GM12873 (cell line): Measurements from ENCODE around the gene APOOL.
A peak's percentile ranks its signal among the peaks of the same experiment; 100 is the strongest.

Experiments used
- TF ChIP-seq, protein P1 (sequence below): IDR thresholded peaks from 2 replicates; pipeline ENCODE4 v1.5.1; 2012; ENCODE audit warnings: low read depth, mild to moderate bottlenecking, moderate library complexity, low read length, control low read depth; ENCODE audit not compliant: insufficient read depth; ENCODE audit errors: missing control alignments

APOOL gene

DNA sequence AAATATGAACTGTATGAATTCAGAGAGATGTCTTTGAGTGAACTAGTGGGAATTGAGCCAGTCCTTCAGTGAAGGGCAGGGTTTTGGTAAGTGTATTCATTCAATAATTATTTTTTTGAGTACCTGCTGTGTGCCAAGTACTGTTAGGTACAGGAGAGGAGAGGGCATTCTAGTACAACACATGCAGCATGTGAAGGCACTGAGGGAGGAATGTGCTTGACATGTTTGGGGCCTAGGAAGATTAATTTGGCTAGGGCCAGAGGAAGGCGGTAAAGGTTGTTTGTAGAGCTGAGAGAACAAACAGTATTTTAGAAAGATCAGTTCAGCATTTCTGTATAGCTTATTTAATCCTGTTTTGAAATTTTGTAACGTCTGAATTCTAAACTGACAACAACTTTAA, 27.8 kb downstream of the APOOL start:
- TF ChIP-seq, protein P1, sequence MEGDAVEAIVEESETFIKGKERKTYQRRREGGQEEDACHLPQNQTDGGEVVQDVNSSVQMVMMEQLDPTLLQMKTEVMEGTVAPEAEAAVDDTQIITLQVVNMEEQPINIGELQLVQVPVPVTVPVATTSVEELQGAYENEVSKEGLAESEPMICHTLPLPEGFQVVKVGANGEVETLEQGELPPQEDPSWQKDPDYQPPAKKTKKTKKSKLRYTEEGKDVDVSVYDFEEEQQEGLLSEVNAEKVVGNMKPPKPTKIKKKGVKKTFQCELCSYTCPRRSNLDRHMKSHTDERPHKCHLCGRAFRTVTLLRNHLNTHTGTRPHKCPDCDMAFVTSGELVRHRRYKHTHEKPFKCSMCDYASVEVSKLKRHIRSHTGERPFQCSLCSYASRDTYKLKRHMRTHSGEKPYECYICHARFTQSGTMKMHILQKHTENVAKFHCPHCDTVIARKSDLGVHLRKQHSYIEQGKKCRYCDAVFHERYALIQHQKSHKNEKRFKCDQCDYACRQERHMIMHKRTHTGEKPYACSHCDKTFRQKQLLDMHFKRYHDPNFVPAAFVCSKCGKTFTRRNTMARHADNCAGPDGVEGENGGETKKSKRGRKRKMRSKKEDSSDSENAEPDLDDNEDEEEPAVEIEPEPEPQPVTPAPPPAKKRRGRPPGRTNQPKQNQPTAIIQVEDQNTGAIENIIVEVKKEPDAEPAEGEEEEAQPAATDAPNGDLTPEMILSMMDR: no peak

DNA sequence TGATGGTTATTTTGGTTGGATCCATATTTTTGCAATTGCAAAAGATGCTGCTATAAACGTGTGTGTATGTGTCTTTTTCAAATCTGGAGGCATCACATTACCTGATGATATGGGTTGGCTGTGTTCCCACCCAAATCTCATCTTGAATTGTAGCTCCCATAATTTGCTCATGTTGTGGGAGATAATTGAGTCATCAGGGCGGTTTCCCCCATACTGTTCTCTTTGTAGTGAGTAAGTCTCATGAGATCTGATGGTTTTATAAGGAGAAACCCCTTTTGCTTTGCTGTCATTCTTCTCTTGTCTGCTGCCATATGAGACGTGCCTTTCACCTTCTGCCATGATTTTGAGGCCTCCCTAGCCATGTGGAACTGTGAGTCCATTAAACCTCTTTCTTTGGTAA, 33.4 kb downstream of the APOOL start:
- TF ChIP-seq, protein P1: no peak

DNA sequence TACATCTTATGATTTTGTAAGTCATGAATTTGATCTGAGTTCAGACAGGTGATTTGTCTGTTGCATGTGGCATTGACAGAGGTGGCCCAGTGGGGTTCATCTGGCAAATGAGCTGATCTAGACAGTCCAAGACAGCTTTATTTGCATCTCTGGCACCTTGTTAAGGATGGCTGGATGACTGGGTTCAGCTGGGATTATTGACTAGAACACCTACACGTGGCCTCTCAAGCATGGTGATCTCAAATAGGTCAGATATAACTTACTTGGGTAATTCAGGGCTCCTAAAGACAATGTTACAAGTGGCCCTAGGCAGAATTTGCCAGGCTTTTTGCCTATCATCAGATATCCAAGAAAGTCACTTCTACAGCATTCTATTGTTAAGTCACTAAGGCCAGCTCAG, 48.0 kb downstream of the APOOL start:
- TF ChIP-seq, protein P1: no peak

DNA sequence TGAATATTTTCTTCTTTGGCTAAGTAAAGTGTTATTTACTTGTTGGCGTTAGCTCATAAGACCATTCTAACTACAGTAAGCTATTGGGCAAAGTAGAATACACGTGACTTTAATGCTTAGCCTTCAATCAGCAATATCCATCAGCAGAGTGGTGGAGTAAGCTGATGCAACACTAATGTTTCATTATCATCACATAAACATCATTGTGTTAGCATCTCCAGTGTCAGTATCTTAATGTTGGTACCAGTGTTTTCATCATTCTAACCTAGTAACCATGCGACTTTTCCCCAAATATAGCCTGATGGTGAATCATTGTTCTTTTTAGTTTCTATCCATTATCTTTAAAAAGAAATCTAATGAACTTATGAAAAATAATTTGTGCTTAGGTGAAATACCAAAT, 48.5 kb downstream of the APOOL start:
- TF ChIP-seq, protein P1: no peak

DNA sequence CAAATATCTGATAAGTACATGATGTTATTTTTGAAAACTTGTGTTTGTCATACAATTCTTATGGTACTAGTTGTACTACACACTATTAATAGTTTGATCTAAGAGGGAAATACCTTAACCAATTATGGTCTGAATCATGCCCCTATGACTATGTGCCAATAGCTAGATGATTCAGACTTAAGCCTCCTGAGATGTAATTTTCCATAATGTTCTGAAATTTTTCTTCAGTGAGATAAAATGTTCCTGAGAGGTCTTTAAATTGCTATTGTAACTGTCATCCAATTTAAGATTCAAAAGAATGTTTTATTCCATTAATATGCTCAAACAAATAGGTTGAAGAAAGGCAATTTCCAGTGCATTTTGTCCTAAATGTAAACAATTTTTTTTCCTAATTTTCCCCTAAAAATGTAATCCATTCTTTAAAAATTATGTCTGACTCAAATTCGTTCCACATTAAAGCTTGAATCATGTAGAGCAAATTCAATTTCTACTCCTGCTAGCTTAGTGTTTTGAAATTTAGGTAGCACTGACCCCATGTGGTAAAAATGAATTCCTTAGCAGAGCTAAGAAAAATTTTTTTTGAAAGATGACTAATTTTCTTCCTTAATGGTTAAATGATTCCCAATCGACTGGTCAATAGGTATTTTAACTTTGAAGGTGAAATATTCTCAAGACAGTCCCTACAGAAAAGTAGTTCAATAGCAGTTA, 49.1 kb downstream of the APOOL start:
- TF ChIP-seq, protein P1: no peak

DNA sequence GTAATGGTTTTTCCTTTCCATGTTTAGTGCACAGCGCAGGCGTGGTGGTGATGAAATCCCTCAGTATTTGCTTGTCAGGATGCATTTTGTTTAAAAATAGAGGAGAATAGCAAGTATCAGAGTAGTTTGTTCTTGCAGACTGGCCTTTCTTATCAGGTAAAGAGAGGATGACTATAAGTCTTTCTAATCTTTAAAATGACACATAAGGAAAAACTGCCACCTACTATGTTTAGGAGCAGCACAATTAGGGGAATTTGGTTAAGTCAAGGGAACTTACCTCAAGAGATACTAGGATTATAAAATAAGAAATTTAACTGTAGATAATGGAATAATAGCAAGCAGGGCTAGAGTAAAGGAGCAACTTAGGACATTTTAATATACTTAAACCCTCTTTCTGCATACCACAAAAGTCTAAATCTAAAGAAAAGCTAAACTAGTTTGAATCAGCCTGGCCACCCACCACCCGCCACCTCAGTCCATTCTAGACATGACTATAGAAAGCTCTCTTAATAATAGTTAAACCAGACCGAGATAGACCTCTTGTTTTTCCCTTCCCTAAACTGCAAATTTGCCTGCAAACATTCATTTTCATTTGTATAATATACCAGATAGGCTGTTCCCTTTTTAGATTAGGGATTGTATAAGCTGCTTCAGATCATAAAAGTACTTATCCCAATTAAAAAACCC, 62.0 kb downstream of the APOOL start:
- TF ChIP-seq, protein P1: no peak

DNA sequence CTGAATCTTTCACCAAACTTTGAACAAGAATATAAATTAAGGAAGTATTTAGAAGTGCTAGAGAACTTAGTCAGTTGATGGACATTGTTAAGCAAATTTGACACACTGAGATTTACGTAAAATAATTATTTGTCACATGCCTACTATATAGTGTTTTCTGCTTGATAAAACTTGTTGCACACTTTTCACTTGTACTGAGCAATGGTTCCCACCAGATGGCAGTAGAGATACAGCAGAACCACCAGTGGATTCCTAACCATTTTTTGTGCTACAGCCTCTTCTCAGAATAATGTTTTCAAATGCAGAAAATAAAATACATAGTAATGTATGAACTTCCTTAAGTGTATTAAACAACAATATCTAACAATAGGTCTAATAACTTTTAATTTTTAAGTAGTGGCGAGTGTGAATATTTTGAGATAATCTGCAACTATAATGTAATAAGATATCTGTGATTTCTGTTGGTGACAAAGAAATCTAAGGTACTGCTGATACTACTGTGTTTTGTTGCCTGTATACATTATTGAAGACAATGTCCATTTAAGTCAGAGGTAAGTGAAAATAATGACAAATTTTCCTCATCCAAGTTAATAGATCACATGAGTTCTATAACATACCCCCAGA, 81.2 kb downstream of the APOOL start:
- TF ChIP-seq, protein P1: peak; percentile 81
